Natural killer cell (primary cell): ENCODE data around the gene LCE5A. TPM values are rescaled to one million over a fixed set of nuclear protein-coding genes. Genes with fewer than 3 reads are reported as not detected.

Experiments used
- ATAC-seq, 3 donors: fragments of 150-1000 bp in 2 of 3; fragments of 200-7000 bp in 1 of 3; cut with Tn5 transposase; 1 replicate in 1 of 3; 2 replicates in 2 of 3; pipeline ENCODE4 v1.10.0; 2021; ENCODE audit warnings: mild to moderate bottlenecking in 2 of 3, moderate library complexity in 2 of 3
- DNase-seq, 2 donors: peaks; one replicate each; pipeline versions ENCODE4 v3.0.0 to v3.0.0-alpha.2; 2013 to 2021; ENCODE audit warnings: mixed read lengths in 1 of 2
- H3K27ac ChIP-seq: one replicate; pipeline ENCODE4 v1.5.1; 2013; ENCODE audit warnings: mild to moderate bottlenecking, low read length
- H3K27me3 ChIP-seq: one replicate; pipeline ENCODE4 v1.6.1; 2013; ENCODE audit warnings: low read length; ENCODE audit not compliant: control insufficient read depth, insufficient read depth
- H3K36me3 ChIP-seq: one replicate; pipeline ENCODE4 v1.6.1; 2013; ENCODE audit warnings: low read length; ENCODE audit not compliant: control insufficient read depth, insufficient read depth
- H3K4me1 ChIP-seq: one replicate; pipeline ENCODE4 v1.6.1; 2013; ENCODE audit warnings: low read length; ENCODE audit not compliant: control insufficient read depth, insufficient read depth
- H3K4me3 ChIP-seq: one replicate; pipeline ENCODE4 v1.5.1; 2013; ENCODE audit warnings: low read length
- H3K9me3 ChIP-seq: one replicate; pipeline ENCODE4 v1.6.1; 2013; ENCODE audit warnings: low read length; ENCODE audit not compliant: control insufficient read depth, insufficient read depth
- H3K27ac Mint-ChIP-seq, 2 donors: one replicate each; pipeline ENCODE4 v1.8.0; 2022; ENCODE audit warnings: mild to moderate bottlenecking in 2 of 2, mixed read lengths in 2 of 2, moderate library complexity in 1 of 2
- H3K27me3 Mint-ChIP-seq, 2 donors: one replicate each; pipeline ENCODE4 v1.8.0; 2022; ENCODE audit warnings: low read depth in 2 of 2, mixed read lengths in 2 of 2
- H3K36me3 Mint-ChIP-seq: one replicate; pipeline ENCODE4 v1.8.0; 2022; ENCODE audit warnings: mixed read lengths
- H3K4me1 Mint-ChIP-seq, 2 donors: one replicate each; pipeline ENCODE4 v1.8.0; 2022; ENCODE audit warnings: mixed read lengths in 2 of 2
- H3K4me3 Mint-ChIP-seq: one replicate; pipeline ENCODE4 v1.8.0; 2022; ENCODE audit warnings: mild to moderate bottlenecking, moderate library complexity, mixed read lengths
- H3K9me3 Mint-ChIP-seq, 2 donors: one replicate each; pipeline ENCODE4 v1.8.0; 2022; ENCODE audit warnings: mixed read lengths in 2 of 2
- WGBS: methylation state at CpG from one replicate; pipeline ENCODE4 v1.1.7; 2013; ENCODE audit warnings: missing lambda C conversion rate; ENCODE audit not compliant: insufficient coverage; 5-methylcytosine and 5-hydroxymethylcytosine counted together
- intact Hi-C: fragments of 100-400 bp; cut with micrococcal nuclease; formaldehyde crosslinking; loops from one replicate; pipeline ENCODE4 v1.14.2; 2022
- total RNA-seq, 4 donors: library from RNA; stranded (reverse); fragments of 120-200 nt in 1 of 4; gene quantifications; one replicate each; pipeline versions ENCODE4 v1.2.3 to v1.2.4, GENCODE V29; 2013 to 2022
- TF ChIP-seq, protein P1 (sequence below): fragments of 200-600 bp; IDR thresholded peaks from one replicate; pipeline ENCODE4 v1.8.0; 2022; ENCODE audit warnings: antibody characterized with exemption

Gene LCE5A
- total RNA-seq, 3 donors from 2014 or later (not counting 1 experiment from before 2014, with no cell fraction given), result not detected

GRCh38 chr1:152517237-152517811 lies 6.7 kb downstream of the LCE5A start:
- ATAC-seq, result no peak
- no peaks in the 10 kb centered on the region for H3K9me3 Mint-ChIP-seq
- no peaks in the 10 kb centered on the region for H3K36me3 Mint-ChIP-seq
- no peaks in the 10 kb centered on the region for H3K36me3 ChIP-seq
- H3K4me3 Mint-ChIP-seq, result no peak overlapping the region
- H3K4me1 Mint-ChIP-seq, result no peaks in the 10 kb centered on the region
- TF ChIP-seq, protein P1, sequence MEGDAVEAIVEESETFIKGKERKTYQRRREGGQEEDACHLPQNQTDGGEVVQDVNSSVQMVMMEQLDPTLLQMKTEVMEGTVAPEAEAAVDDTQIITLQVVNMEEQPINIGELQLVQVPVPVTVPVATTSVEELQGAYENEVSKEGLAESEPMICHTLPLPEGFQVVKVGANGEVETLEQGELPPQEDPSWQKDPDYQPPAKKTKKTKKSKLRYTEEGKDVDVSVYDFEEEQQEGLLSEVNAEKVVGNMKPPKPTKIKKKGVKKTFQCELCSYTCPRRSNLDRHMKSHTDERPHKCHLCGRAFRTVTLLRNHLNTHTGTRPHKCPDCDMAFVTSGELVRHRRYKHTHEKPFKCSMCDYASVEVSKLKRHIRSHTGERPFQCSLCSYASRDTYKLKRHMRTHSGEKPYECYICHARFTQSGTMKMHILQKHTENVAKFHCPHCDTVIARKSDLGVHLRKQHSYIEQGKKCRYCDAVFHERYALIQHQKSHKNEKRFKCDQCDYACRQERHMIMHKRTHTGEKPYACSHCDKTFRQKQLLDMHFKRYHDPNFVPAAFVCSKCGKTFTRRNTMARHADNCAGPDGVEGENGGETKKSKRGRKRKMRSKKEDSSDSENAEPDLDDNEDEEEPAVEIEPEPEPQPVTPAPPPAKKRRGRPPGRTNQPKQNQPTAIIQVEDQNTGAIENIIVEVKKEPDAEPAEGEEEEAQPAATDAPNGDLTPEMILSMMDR, result no peak
- peaks cover 18% of the 10 kb centered on the region for H3K27me3 ChIP-seq
- no peak for DNase-seq
- no peak overlapping the region for H3K27ac Mint-ChIP-seq
- H3K9me3 ChIP-seq, result no peaks in the 10 kb centered on the region
- WGBS, result 83% methylated on average over 7 of the region's 7 CpGs
- H3K4me1 ChIP-seq, result no peaks in the 10 kb centered on the region
- H3K4me3 ChIP-seq, result no peak overlapping the region
- peaks cover 38 to 49% of the 10 kb centered on the region in 2 donors for H3K27me3 Mint-ChIP-seq
- H3K27ac ChIP-seq, result no peak overlapping the region
- intact Hi-C loops, result no loop called here

- intact Hi-C loops, result no loop called here
- H3K27me3 ChIP-seq, result peaks cover 13% of the 10 kb centered on the region
Observed at GRCh38 chr1:152519851-152520250, 9.2 kb downstream of the LCE5A start.

GRCh38 chr1:152520561-152521090 lies 10.0 kb downstream of the LCE5A start:
- H3K9me3 ChIP-seq, result no peaks in the 10 kb centered on the region
- H3K4me1 ChIP-seq, result no peaks in the 10 kb centered on the region
- DNase-seq (no peak), ATAC-seq (no peak)
- H3K36me3 ChIP-seq, result no peaks in the 10 kb centered on the region
- no peaks in the 10 kb centered on the region for H3K4me1 Mint-ChIP-seq
- H3K4me3 Mint-ChIP-seq, result no peak overlapping the region
- no peak overlapping the region for H3K27ac ChIP-seq
- no peak overlapping the region for H3K27ac Mint-ChIP-seq
- H3K27me3 Mint-ChIP-seq, result peaks cover 17 to 23% of the 10 kb centered on the region in 2 donors
- WGBS, result 67% methylated on average over 3 of the region's 4 CpGs
- TF ChIP-seq, protein P1, result no peak
- intact Hi-C loops, result no loop called here
- H3K27me3 ChIP-seq, result peaks cover 12% of the 10 kb centered on the region
- H3K36me3 Mint-ChIP-seq, result no peaks in the 10 kb centered on the region
- no peaks in the 10 kb centered on the region for H3K9me3 Mint-ChIP-seq
- no peak overlapping the region for H3K4me3 ChIP-seq

More at GRCh38 chr1:152519851-152520250, 9.2 kb downstream of the LCE5A start:
- H3K27ac Mint-ChIP-seq, result no peak overlapping the region
- Histone ChIP-seq H3K9me3 (no peaks in the 10 kb centered on the region), H3K27ac (no peak overlapping the region), H3K4me3 (no peak overlapping the region), H3K4me1 (no peaks in the 10 kb centered on the region), H3K36me3 (no peaks in the 10 kb centered on the region)
- WGBS, result 0% methylated on average over 1 of the region's 1 CpG
- H3K36me3 Mint-ChIP-seq, result no peaks in the 10 kb centered on the region
- TF ChIP-seq, protein P1, result no peak
- peaks cover 18 to 26% of the 10 kb centered on the region in 2 donors for H3K27me3 Mint-ChIP-seq
- no peak overlapping the region for H3K4me3 Mint-ChIP-seq
- no peaks in the 10 kb centered on the region for H3K9me3 Mint-ChIP-seq
- no peak for ATAC-seq
- no peak for DNase-seq
- no peaks in the 10 kb centered on the region for H3K4me1 Mint-ChIP-seq
